ENCODE measurements around the gene GOT1.

Gene GOT1

GRCh38 chr10:99430451-99431189 is at the start of gene GOT1:
Gene GOT1 (minus strand): TSS chr10:99430624. CDS start chr10:99430565, 59 bp downstream.
- peak within 1 kb of the TSS; percentile 95 for H3K27ac Mint-ChIP-seq (ENCODE audit: low read depth)
- peak; percentile 77 to 92 for DNase-seq (ENCODE audit: low spot score in 2 of 2)
- no peaks in the 10 kb centered on the region for H3K9me3 Mint-ChIP-seq
- H3K36me3 Mint-ChIP-seq (ENCODE audit: insufficient read depth): peaks cover 13% of the 10 kb centered on the region
- peak within 1 kb of the TSS; percentile 96 for H3K4me3 Mint-ChIP-seq
- H3K27me3 Mint-ChIP-seq: no peaks in the 10 kb centered on the region
- ATAC-seq (replicated peaks; ENCODE audit: extremely low read depth, poor library complexity, severe bottlenecking): peak; percentile 99
- peaks cover 34% of the 10 kb centered on the region for H3K4me1 Mint-ChIP-seq

DNA sequence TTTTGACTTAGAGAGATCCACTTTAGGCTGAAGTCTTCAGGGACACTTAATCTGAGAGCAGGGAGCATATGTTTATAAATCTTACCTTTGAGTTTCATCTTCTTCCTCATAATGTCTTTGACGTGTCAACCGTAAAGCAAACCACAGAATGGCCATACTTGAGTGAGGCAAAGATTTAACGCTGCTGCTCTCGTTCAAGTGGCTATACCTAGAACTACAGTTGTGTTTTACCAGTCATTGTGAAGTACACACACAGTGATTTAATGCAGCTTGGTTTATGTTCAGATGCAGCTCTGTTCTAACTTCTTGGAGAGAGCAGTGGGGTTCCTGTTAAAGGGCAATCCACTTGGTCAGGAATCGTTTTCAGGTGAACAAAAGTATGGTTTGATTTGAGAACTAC is 39.9 kb upstream of the GOT1 start:
- DNase-seq (ENCODE audit: low spot score in 2 of 2) (no peak), ATAC-seq (replicated peaks; ENCODE audit: extremely low read depth, poor library complexity, severe bottlenecking) (no peak)
- H3K36me3 Mint-ChIP-seq (ENCODE audit: insufficient read depth): no peaks in the 10 kb centered on the region
- peaks cover 62% of the 10 kb centered on the region for H3K27me3 Mint-ChIP-seq
- H3K27ac Mint-ChIP-seq (ENCODE audit: low read depth): no peak overlapping the region
- H3K4me3 Mint-ChIP-seq: no peak overlapping the region
- no peaks in the 10 kb centered on the region for H3K4me1 Mint-ChIP-seq
- H3K9me3 Mint-ChIP-seq: no peaks in the 10 kb centered on the region

DNA sequence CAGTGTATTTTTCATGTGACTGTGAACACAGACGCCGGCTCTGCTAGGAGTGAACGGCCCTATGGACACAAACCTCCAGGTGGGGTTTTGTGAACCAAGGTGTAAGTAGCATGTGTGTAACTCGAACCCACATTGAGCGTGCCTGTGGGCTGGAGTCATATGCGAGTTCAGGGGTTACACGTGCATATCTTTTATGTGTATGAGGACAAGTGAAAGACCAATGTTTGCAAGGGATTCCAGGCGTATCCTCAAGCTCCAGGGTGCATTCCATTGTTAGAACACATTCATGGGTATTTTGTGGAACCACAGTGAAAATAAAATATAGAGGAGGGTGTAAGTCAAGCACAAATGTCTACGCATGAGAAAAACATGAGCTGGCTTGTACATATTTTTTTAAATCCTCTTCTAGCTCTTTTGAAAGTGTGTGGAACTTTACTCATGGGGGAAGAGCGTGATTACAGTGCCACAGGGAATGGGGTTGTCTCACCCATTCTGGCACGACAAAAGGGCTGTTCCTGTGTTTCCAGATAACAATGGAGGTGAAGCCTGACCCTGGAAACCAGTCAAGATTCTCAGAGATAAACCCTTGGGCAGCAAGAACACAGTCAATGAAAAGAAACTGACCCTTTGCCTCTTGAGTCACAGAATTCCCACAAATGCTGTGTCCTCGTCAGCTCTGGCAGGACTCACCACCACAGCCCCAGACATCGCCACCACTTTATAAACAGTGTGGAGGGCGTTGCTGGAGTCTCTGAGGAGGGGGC is 37.0 kb upstream of the GOT1 start:
- Mint-ChIP-seq H3K4me3 (no peak overlapping the region), H3K27me3 (peaks cover 58% of the 10 kb centered on the region), H3K9me3 (no peaks in the 10 kb centered on the region), H3K36me3 (ENCODE audit: insufficient read depth) (no peaks in the 10 kb centered on the region), H3K4me1 (no peaks in the 10 kb centered on the region), H3K27ac (ENCODE audit: low read depth) (no peak overlapping the region)
- ATAC-seq (replicated peaks; ENCODE audit: extremely low read depth, poor library complexity, severe bottlenecking) (no peak), DNase-seq (ENCODE audit: low spot score in 2 of 2) (no peak)

DNA sequence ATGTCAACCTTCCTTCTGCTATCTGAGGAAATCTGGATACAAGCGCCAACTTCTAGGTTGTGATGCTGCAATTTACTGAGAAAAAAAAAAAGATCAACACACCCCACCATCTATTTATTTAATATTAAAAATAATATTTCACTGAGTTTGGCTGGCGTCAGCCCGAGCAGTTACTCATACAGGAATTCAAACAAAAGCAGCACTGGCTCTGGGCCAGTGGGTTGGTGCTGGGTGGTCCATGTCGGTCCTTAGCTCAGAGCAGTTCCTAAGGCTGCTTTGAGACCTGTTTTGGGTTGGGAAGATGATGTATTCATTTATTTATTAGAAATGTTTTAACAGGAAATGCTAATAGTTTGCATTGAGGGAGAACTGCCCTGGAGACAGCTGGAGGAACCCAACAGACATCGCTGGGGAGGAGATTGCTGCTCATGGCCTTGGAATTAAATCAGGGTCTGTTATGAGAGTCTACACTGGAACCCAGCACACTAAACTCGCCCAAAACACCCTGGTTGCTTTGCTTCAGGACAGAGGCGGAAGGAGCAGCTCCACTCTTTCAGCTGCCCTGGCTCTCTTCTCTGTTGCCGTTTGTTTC is 36.3 kb upstream of the GOT1 start:
- Mint-ChIP-seq H3K27me3 (peaks cover 55% of the 10 kb centered on the region), H3K27ac (ENCODE audit: low read depth) (no peak overlapping the region), H3K36me3 (ENCODE audit: insufficient read depth) (no peaks in the 10 kb centered on the region), H3K4me1 (no peaks in the 10 kb centered on the region), H3K4me3 (no peak overlapping the region), H3K9me3 (no peaks in the 10 kb centered on the region)
- ATAC-seq (replicated peaks; ENCODE audit: extremely low read depth, poor library complexity, severe bottlenecking) (no peak), DNase-seq (ENCODE audit: low spot score in 2 of 2) (no peak)

DNA sequence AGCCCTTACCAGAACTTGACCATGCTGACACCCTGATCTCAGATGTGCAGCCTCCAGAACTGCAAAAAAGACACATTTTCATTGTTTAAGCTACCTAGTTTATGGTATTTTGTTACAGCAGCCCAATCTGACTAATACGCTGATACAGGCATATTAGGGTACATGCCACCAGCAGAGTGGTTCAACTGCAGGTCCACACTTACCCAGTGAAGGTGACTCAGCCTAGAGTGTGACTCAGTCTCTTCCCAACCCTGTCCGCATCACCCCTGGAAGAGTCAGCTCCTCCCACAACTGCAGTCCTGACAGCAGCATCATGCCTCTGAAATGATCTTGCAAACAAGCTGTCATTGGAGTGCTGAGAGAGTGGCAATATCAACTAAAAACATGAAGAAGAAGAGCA is 30.8 kb upstream of the GOT1 start:
- ATAC-seq (replicated peaks; ENCODE audit: extremely low read depth, poor library complexity, severe bottlenecking) (no peak), DNase-seq (ENCODE audit: low spot score in 2 of 2) (no peak)
- Mint-ChIP-seq H3K27me3 (peaks cover 47% of the 10 kb centered on the region), H3K36me3 (ENCODE audit: insufficient read depth) (no peaks in the 10 kb centered on the region), H3K9me3 (no peaks in the 10 kb centered on the region), H3K27ac (ENCODE audit: low read depth) (no peak overlapping the region), H3K4me3 (no peak overlapping the region), H3K4me1 (no peaks in the 10 kb centered on the region)

GRCh38 chr10:99460070-99460469 is 29.6 kb upstream of the GOT1 start:
- Mint-ChIP-seq H3K27me3 (peaks cover 56% of the 10 kb centered on the region), H3K4me3 (no peak overlapping the region), H3K9me3 (no peaks in the 10 kb centered on the region), H3K4me1 (no peaks in the 10 kb centered on the region), H3K36me3 (ENCODE audit: insufficient read depth) (no peaks in the 10 kb centered on the region), H3K27ac (ENCODE audit: low read depth) (no peak overlapping the region)
- no peak for DNase-seq (ENCODE audit: low spot score in 2 of 2)
- no peak for ATAC-seq (replicated peaks; ENCODE audit: extremely low read depth, poor library complexity, severe bottlenecking)

DNA sequence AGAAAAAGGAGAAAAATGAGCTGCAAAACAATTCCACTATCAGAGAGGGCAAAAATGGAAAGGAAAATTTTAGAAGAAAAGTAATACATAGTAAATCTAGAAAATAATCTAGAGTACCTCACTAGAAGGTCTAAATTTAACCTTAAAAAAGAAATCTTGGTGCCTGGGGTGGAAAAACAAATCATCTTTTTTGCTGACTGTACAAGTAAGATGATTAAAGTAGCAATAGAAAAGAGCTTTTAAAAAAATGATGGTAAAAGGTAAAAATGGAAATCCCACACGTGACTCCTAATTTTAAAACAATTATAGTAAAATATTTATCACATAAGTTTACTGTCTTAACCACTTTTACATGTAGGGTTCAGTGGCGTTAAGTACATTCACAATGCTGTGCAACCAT is 28.8 kb upstream of the GOT1 start:
- Mint-ChIP-seq H3K9me3 (no peaks in the 10 kb centered on the region), H3K27ac (ENCODE audit: low read depth) (no peak overlapping the region), H3K27me3 (peaks cover 57% of the 10 kb centered on the region), H3K4me3 (no peak overlapping the region), H3K4me1 (no peaks in the 10 kb centered on the region), H3K36me3 (ENCODE audit: insufficient read depth) (no peaks in the 10 kb centered on the region)
- ATAC-seq (replicated peaks; ENCODE audit: extremely low read depth, poor library complexity, severe bottlenecking): no peak
- no peak for DNase-seq (ENCODE audit: low spot score in 2 of 2)

GRCh38 chr10:99457813-99458212 is 27.4 kb upstream of the GOT1 start:
- Mint-ChIP-seq H3K4me1 (no peaks in the 10 kb centered on the region), H3K4me3 (no peak overlapping the region), H3K9me3 (no peaks in the 10 kb centered on the region), H3K27ac (ENCODE audit: low read depth) (no peak overlapping the region), H3K36me3 (ENCODE audit: insufficient read depth) (no peaks in the 10 kb centered on the region), H3K27me3 (peaks cover 60% of the 10 kb centered on the region)
- ATAC-seq (replicated peaks; ENCODE audit: extremely low read depth, poor library complexity, severe bottlenecking) (no peak), DNase-seq (ENCODE audit: low spot score in 2 of 2) (no peak)

GRCh38 chr10:99456931-99457288 is 26.5 kb upstream of the GOT1 start:
- Mint-ChIP-seq H3K27me3 (peaks cover 62% of the 10 kb centered on the region), H3K4me3 (no peak overlapping the region), H3K36me3 (ENCODE audit: insufficient read depth) (no peaks in the 10 kb centered on the region), H3K9me3 (no peaks in the 10 kb centered on the region), H3K27ac (ENCODE audit: low read depth) (no peak overlapping the region), H3K4me1 (no peaks in the 10 kb centered on the region)
- DNase-seq (ENCODE audit: low spot score in 2 of 2) (no peak), ATAC-seq (replicated peaks; ENCODE audit: extremely low read depth, poor library complexity, severe bottlenecking) (no peak)

GRCh38 chr10:99456207-99456930 is 25.9 kb upstream of the GOT1 start:
- Mint-ChIP-seq H3K27me3 (peaks cover 67% of the 10 kb centered on the region), H3K9me3 (no peaks in the 10 kb centered on the region), H3K36me3 (ENCODE audit: insufficient read depth) (no peaks in the 10 kb centered on the region), H3K4me1 (no peaks in the 10 kb centered on the region), H3K27ac (ENCODE audit: low read depth) (no peak overlapping the region), H3K4me3 (no peak overlapping the region)
- ATAC-seq (replicated peaks; ENCODE audit: extremely low read depth, poor library complexity, severe bottlenecking): no peak
- no peak for DNase-seq (ENCODE audit: low spot score in 2 of 2)

GRCh38 chr10:99451981-99452380 is 21.6 kb upstream of the GOT1 start:
- DNase-seq (ENCODE audit: low spot score in 2 of 2) (no peak), ATAC-seq (replicated peaks; ENCODE audit: extremely low read depth, poor library complexity, severe bottlenecking) (no peak)
- H3K4me1 Mint-ChIP-seq: no peaks in the 10 kb centered on the region
- no peak overlapping the region for H3K27ac Mint-ChIP-seq (ENCODE audit: low read depth)
- H3K9me3 Mint-ChIP-seq: no peaks in the 10 kb centered on the region
- no peak overlapping the region for H3K4me3 Mint-ChIP-seq
- no peaks in the 10 kb centered on the region for H3K36me3 Mint-ChIP-seq (ENCODE audit: insufficient read depth)
- H3K27me3 Mint-ChIP-seq: peaks cover 83% of the 10 kb centered on the region

- Mint-ChIP-seq H3K27ac (ENCODE audit: low read depth) (no peak overlapping the region), H3K27me3 (peaks cover 78% of the 10 kb centered on the region)
Observed at GRCh38 chr10:99451499-99451788, 21.0 kb upstream of the GOT1 start.

More at GRCh38 chr10:99451499-99451788, 21.0 kb upstream of the GOT1 start:
- no peaks in the 10 kb centered on the region for H3K36me3 Mint-ChIP-seq (ENCODE audit: insufficient read depth)
- no peaks in the 10 kb centered on the region for H3K4me1 Mint-ChIP-seq
- H3K4me3 Mint-ChIP-seq: no peak overlapping the region
- no peak for DNase-seq (ENCODE audit: low spot score in 2 of 2)
- no peaks in the 10 kb centered on the region for H3K9me3 Mint-ChIP-seq
- no peak for ATAC-seq (replicated peaks; ENCODE audit: extremely low read depth, poor library complexity, severe bottlenecking)
